HepG2 (cell line): ENCODE measurements around the gene KIR3DL2.

Experiments
- GABPA ChIP-seq, 2 experiments: IDR thresholded peaks; 2 replicates each; pipeline ENCODE4 v1.6.1; 2011 to 2016; ENCODE audit warnings: low read depth in 2 of 2, low read length in 1 of 2, missing biosample characterization in 1 of 2, missing genetic modification characterization in 1 of 2
- HCFC1 ChIP-seq: fragments of 150-350 bp; IDR thresholded peaks from 2 replicates; pipeline ENCODE4 v1.6.1; 2014; ENCODE audit warnings: low read depth, low read length
- KMT2A ChIP-seq: sonication (generic); formaldehyde crosslinking; IDR thresholded peaks from 2 replicates; pipeline ENCODE4 v1.4.0; 2020; ENCODE audit warnings: missing genetic modification reagents
- NPAS2 ChIP-seq: sonication (generic); formaldehyde crosslinking; IDR thresholded peaks from 2 replicates; pipeline ENCODE4 v1.8.0; 2022; ENCODE audit warnings: mild to moderate bottlenecking, missing genetic modification reagents, borderline replicate concordance
- TP53 ChIP-seq: sonication (generic); formaldehyde crosslinking; conservative IDR thresholded peaks from 2 replicates; pipeline ENCODE4 v1.4.0; 2020; ENCODE audit warnings: missing genetic modification reagents
- ZNF510 ChIP-seq: sonication (generic); formaldehyde crosslinking; IDR thresholded peaks from 2 replicates; pipeline ENCODE4 v1.4.0; 2020; ENCODE audit warnings: low read depth, mild to moderate bottlenecking, missing genetic modification reagents
- ZNF549 ChIP-seq: sonication (generic); formaldehyde crosslinking; IDR thresholded peaks from 2 replicates; pipeline ENCODE4 v1.5.0; 2020; ENCODE audit warnings: missing genetic modification reagents
- ZNF660 ChIP-seq: sonication (generic); formaldehyde crosslinking; IDR thresholded peaks from 2 replicates; pipeline ENCODE4 v1.5.1; 2020; ENCODE audit warnings: mild to moderate bottlenecking, low read depth, missing genetic modification reagents, borderline replicate concordance
- TF ChIP-seq, protein P1 (sequence below): sonication (generic); formaldehyde crosslinking; IDR thresholded peaks from 2 replicates; pipeline ENCODE4 v1.4.0; 2020; ENCODE audit warnings: missing genetic modification reagents
- TF ChIP-seq, protein P2 (sequence below): sonication (generic); formaldehyde crosslinking; IDR thresholded peaks from 2 replicates; pipeline ENCODE4 v1.5.0; 2020; ENCODE audit warnings: mild to moderate bottlenecking, missing genetic modification reagents, moderate library complexity
- TF ChIP-seq, protein P3 (sequence below), 2 experiments: sonication (generic) in 1 of 2; formaldehyde crosslinking in 1 of 2; IDR thresholded peaks; 2 replicates each; pipeline versions ENCODE4 v1.4.0 to v1.6.1; 2018 to 2020; ENCODE audit warnings: missing genetic modification reagents in 2 of 2, borderline replicate concordance in 1 of 2, low read depth in 1 of 2, mild to moderate bottlenecking in 1 of 2, missing biosample characterization in 1 of 2

DNA sequence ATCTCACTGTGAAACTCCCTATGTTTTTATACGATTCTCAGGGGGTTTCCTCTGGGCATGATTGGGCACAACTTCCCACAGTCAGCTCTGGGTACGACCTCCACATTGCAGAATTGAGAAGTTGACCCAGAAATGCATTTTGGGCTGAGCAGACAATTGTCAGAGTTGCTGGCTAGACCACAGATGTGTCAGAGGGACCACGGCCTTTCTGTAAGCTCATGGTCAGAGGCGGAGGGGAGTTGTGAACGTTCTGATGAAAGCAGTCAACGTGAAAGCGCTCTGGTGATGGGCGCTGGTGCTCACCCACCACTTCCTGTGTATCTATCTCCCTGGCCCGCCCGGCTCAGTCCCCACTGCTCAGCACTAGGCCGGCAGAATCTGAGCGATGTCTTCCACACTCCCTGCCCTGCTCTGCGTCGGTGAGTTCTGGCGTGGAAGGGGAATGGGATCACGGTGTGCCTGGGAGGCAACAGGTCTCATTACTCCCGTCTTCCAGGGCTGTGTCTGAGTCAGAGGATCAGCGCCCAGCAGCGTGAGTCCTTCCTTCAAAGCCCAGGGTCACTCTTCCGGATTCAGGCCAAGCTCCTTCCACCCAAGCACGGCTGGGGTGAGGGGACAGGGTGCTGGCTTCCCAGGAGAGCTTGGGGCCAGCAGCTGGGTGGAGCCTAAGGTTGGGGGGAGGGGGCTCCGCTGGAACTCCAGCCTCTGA, 55.7 kb downstream of the KIR3DL2 start, which contains the start of gene NCR1:
- no peak for TF ChIP-seq NPAS2 (CRISPR knock-in tag)
- TF ChIP-seq, protein P1, sequence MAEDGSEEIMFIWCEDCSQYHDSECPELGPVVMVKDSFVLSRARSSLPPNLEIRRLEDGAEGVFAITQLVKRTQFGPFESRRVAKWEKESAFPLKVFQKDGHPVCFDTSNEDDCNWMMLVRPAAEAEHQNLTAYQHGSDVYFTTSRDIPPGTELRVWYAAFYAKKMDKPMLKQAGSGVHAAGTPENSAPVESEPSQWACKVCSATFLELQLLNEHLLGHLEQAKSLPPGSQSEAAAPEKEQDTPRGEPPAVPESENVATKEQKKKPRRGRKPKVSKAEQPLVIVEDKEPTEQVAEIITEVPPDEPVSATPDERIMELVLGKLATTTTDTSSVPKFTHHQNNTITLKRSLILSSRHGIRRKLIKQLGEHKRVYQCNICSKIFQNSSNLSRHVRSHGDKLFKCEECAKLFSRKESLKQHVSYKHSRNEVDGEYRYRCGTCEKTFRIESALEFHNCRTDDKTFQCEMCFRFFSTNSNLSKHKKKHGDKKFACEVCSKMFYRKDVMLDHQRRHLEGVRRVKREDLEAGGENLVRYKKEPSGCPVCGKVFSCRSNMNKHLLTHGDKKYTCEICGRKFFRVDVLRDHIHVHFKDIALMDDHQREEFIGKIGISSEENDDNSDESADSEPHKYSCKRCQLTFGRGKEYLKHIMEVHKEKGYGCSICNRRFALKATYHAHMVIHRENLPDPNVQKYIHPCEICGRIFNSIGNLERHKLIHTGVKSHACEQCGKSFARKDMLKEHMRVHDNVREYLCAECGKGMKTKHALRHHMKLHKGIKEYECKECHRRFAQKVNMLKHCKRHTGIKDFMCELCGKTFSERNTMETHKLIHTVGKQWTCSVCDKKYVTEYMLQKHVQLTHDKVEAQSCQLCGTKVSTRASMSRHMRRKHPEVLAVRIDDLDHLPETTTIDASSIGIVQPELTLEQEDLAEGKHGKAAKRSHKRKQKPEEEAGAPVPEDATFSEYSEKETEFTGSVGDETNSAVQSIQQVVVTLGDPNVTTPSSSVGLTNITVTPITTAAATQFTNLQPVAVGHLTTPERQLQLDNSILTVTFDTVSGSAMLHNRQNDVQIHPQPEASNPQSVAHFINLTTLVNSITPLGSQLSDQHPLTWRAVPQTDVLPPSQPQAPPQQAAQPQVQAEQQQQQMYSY (CRISPR knock-in tag): no peak
- TF ChIP-seq ZNF510 (CRISPR knock-in tag): no peak
- no peak for TF ChIP-seq KMT2A
- TF ChIP-seq GABPA (IDR thresholded peaks at IDR 0.05; ENCODE audit: low read depth, low read length): no peak
- no peak for TF ChIP-seq GABPA (CRISPR knock-in tag; IDR thresholded peaks at IDR 0.05; ENCODE audit: low read depth)
- no peak for TF ChIP-seq ZNF660 (CRISPR knock-in tag)
- TF ChIP-seq HCFC1: no peak
- no peak for TF ChIP-seq ZNF549 (CRISPR knock-in tag)
- TF ChIP-seq, protein P2, sequence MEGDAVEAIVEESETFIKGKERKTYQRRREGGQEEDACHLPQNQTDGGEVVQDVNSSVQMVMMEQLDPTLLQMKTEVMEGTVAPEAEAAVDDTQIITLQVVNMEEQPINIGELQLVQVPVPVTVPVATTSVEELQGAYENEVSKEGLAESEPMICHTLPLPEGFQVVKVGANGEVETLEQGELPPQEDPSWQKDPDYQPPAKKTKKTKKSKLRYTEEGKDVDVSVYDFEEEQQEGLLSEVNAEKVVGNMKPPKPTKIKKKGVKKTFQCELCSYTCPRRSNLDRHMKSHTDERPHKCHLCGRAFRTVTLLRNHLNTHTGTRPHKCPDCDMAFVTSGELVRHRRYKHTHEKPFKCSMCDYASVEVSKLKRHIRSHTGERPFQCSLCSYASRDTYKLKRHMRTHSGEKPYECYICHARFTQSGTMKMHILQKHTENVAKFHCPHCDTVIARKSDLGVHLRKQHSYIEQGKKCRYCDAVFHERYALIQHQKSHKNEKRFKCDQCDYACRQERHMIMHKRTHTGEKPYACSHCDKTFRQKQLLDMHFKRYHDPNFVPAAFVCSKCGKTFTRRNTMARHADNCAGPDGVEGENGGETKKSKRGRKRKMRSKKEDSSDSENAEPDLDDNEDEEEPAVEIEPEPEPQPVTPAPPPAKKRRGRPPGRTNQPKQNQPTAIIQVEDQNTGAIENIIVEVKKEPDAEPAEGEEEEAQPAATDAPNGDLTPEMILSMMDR (CRISPR knock-in tag): no peak
- TF ChIP-seq, protein P3, sequence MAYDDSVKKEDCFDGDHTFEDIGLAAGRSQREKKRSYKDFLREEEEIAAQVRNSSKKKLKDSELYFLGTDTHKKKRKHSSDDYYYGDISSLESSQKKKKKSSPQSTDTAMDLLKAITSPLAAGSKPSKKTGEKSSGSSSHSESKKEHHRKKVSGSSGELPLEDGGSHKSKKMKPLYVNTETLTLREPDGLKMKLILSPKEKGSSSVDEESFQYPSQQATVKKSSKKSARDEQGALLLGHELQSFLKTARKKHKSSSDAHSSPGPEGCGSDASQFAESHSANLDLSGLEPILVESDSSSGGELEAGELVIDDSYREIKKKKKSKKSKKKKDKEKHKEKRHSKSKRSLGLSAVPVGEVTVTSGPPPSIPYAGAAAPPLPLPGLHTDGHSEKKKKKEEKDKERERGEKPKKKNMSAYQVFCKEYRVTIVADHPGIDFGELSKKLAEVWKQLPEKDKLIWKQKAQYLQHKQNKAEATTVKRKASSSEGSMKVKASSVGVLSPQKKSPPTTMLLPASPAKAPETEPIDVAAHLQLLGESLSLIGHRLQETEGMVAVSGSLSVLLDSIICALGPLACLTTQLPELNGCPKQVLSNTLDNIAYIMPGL (CRISPR knock-in tag; IDR thresholded peaks at IDR 0.05; ENCODE audit: borderline replicate concordance in 1 of 2, low read depth in 1 of 2): no peak
- TF ChIP-seq TP53: no peak
